Measurements from ENCODE around the gene CEP83. TPM values are rescaled to one million over a fixed set of nuclear protein-coding genes. Genes with fewer than 3 reads are reported as not detected.

The CEP83 gene
- total RNA-seq, 1 donor from 2014 or later: 37.7 TPM

DNA sequence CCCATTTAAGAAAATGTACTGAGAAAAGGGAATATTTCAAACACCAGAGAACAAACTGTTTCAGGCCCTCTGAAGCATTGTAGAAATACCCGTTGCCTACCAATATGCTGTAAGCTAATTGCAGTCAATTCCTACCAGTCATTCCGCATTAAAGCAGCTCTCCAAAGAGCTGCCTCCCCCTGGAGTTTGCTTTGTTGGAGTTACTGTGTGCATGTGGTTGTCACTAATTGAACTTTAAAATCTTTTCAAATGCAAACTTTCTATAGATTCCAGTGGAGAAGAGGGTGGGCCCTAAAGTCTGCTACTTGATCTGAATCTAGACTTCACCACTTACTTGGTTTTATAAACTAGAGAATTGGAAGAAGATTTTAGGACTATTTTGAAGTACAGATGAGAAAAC lies 198.5 kb downstream of the CEP83 start:
- Mint-ChIP-seq H3K9me3 (no peaks in the 10 kb centered on the region), H3K27ac (no peak overlapping the region), H3K27me3 (ENCODE audit: insufficient read depth) (no peaks in the 10 kb centered on the region), H3K4me1 (ENCODE audit: low read depth) (peaks cover 51% of the 10 kb centered on the region), H3K36me3 (ENCODE audit: low read depth) (peaks cover 53% of the 10 kb centered on the region), H3K4me3 (no peak overlapping the region)
- intact Hi-C loops (cut with micrococcal nuclease): loop anchor here (10.0 kb wide), 1 partner anchor 86 kb away; no protein-coding TSS in a partner anchor
- no peak for DNase-seq (ENCODE audit: low spot score)

- Mint-ChIP-seq H3K9me3 (no peaks in the 10 kb centered on the region), H3K36me3 (ENCODE audit: low read depth) (peaks cover 53% of the 10 kb centered on the region), H3K4me1 (ENCODE audit: low read depth) (peaks cover 47% of the 10 kb centered on the region), H3K27me3 (ENCODE audit: insufficient read depth) (no peaks in the 10 kb centered on the region), H3K4me3 (no peak overlapping the region), H3K27ac (no peak overlapping the region)
- intact Hi-C loops (cut with micrococcal nuclease): loop anchor here (10.0 kb wide), 1 partner anchor 86 kb away; no protein-coding TSS in a partner anchor
- no peak for DNase-seq (ENCODE audit: low spot score)
Observed at GRCh38 chr12:94260717-94261116, 198.9 kb downstream of the CEP83 start.

- Mint-ChIP-seq H3K9me3 (no peaks in the 10 kb centered on the region), H3K4me3 (no peak overlapping the region), H3K36me3 (ENCODE audit: low read depth) (peaks cover 51% of the 10 kb centered on the region), H3K4me1 (ENCODE audit: low read depth) (peaks cover 42% of the 10 kb centered on the region), H3K27ac (no peak overlapping the region), H3K27me3 (ENCODE audit: insufficient read depth) (no peaks in the 10 kb centered on the region)
- intact Hi-C loops (cut with micrococcal nuclease): loop anchor here (10.0 kb wide), 1 partner anchor 85 kb away; no protein-coding TSS in a partner anchor
- no peak for DNase-seq (ENCODE audit: low spot score)
Observed at GRCh38 chr12:94260017-94260416, 199.7 kb downstream of the CEP83 start.

DNA sequence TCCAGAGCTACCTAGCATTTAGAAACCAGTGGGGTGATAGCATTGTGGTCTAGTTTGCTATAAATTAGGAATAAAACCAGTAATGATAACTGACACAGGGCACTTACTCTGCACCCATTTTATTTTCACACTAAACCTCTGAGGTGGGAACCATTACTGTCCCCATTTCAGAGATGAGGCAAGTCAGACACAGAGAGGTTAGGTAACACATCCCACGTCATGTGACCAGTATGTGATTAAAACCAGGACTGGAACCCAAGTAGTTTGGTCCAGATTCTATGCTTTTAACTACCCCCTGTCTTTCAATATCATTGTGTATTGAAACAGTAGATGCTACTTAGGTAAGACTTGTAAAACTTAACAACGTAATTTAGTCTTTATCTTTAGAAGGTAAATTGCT lies 201.1 kb downstream of the CEP83 start:
- no peak overlapping the region for H3K27ac Mint-ChIP-seq
- H3K36me3 Mint-ChIP-seq (ENCODE audit: low read depth): peaks cover 48% of the 10 kb centered on the region
- no peak for DNase-seq (ENCODE audit: low spot score)
- intact Hi-C loops (cut with micrococcal nuclease): no loop called here
- H3K4me1 Mint-ChIP-seq (ENCODE audit: low read depth): peaks cover 33% of the 10 kb centered on the region
- no peaks in the 10 kb centered on the region for H3K27me3 Mint-ChIP-seq (ENCODE audit: insufficient read depth)
- no peak overlapping the region for H3K4me3 Mint-ChIP-seq
- no peaks in the 10 kb centered on the region for H3K9me3 Mint-ChIP-seq

Other genes starting within 250 kb of the CEP83 start
- gene TMCC3, start 190.7 kb upstream of the CEP83 start, total RNA-seq: 0.08 and 0.12 TPM in 2 replicates